Esophagus squamous epithelium (tissue), 4 donors: ENCODE data around the gene SH2D7.

Experiments used
- POLR2A ChIP-seq, 4 donors: fragments of 450-650 bp; IDR thresholded peaks; one replicate each; pipeline ENCODE4 v1.6.1; 2017; ENCODE audit warnings: antibody characterized with exemption in 4 of 4, mild to moderate bottlenecking in 4 of 4, moderate library complexity in 3 of 4
- TF ChIP-seq, protein P1 (sequence below), 6 experiments: fragments of 450-650 bp in 4 of 6; fragments of 200-600 bp in 2 of 6; sonication (generic) in 2 of 6; IDR thresholded peaks; one replicate each; pipeline ENCODE4 v1.5.1; 2016 to 2019; ENCODE audit warnings: antibody characterized with exemption in 6 of 6, mild to moderate bottlenecking in 4 of 6, moderate library complexity in 4 of 6

DNA sequence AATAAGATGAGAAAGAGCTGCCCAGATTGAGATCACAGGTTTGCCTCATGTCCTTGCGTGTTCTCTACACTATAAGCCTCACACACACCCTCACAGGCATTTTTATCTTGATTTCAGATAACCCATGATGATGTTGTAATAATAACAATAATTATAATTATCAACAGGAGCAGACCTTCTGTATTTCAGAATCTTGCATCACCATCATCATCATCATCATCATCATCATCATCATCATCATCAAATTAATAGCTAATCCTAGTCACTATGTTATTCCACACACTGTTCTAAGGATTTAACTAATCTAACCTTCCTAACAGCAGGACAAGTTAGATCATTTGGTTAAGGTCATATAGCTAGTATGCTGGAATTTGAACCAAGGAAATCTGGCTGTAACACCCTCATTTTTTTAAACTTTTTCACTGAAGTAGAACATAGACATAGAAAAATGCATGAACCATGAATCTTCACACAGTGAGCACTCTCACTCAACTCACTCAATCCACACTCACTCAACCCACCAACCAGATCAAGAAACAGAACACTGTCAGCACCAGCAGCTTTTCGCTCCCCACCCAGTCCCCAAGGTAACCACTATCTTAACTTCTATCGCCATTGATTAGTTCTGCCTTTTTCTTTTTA lies 1.8 kb upstream of the SH2D7 start:
- TF ChIP-seq, protein P1, sequence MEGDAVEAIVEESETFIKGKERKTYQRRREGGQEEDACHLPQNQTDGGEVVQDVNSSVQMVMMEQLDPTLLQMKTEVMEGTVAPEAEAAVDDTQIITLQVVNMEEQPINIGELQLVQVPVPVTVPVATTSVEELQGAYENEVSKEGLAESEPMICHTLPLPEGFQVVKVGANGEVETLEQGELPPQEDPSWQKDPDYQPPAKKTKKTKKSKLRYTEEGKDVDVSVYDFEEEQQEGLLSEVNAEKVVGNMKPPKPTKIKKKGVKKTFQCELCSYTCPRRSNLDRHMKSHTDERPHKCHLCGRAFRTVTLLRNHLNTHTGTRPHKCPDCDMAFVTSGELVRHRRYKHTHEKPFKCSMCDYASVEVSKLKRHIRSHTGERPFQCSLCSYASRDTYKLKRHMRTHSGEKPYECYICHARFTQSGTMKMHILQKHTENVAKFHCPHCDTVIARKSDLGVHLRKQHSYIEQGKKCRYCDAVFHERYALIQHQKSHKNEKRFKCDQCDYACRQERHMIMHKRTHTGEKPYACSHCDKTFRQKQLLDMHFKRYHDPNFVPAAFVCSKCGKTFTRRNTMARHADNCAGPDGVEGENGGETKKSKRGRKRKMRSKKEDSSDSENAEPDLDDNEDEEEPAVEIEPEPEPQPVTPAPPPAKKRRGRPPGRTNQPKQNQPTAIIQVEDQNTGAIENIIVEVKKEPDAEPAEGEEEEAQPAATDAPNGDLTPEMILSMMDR (IDR thresholded peaks at IDR 0.05) = no peak
- no peak for TF ChIP-seq POLR2A (IDR thresholded peaks at IDR 0.05)
